Activated T-cell treated with anti-CD3 and anti-CD28 coated beads for 4 hours (primary cell): ENCODE data around the gene FIG4.
"Not testable (repeated sequence)": the region's sequence is repeated elsewhere in the genome, so short reads cannot be mapped to it uniquely, and the experiment has no call there.

ENCODE experiments used
- DNase-seq: peaks from one replicate; pipeline ENCODE4 v3.0.0-alpha.2; 2020

Gene FIG4

DNA sequence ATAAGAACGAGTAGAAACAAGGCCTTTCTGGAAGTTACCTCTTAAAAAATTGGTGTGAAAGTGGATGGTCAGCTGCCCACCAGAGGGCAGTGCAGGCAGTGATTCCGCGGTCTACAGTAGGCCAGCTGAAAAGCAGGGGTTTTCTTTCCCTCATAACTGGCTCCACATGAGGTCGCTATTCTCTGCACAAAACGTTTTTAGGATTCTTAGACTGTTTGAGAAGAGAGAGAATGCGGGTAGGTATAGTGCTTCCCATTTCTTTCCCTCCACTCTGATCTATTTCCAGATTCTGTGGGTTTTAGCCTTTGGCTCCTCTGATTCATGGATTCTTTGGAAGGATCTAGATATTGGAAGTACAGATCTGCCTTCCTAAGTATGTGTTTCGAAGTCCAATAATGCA is 14.2 kb downstream of the FIG4 start:
- DNase-seq = peak; percentile 56

DNA sequence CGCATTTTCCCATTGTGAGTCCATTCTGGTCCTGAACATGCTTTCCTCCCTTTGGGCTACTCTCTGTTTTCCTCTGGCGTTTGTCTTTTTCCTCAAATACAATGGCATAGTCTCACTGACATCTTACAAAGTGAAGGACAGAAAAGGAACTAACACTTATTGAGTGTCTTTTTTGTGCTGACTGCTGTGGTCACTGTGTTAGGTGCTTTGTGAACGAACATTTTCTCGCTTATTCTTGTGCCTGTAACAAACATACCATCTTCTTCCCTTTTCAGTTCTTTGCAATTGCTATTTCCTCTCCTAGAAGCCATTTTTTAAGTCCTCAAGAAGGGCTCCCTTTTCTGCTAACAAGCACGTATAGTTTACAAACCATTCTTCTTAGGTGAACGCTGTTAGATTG is 15.4 kb downstream of the FIG4 start:
- no peak for DNase-seq

GRCh38 chr6:109708099-109708498 is 17.0 kb downstream of the FIG4 start:
- DNase-seq = not testable (repeated sequence)

- no peak for DNase-seq
Measured at GRCh38 chr6:109713097-109713496, 22.0 kb downstream of the FIG4 start.

GRCh38 chr6:109714166-109714565 is 23.1 kb downstream of the FIG4 start:
- no peak for DNase-seq

GRCh38 chr6:109714611-109715010 is 23.5 kb downstream of the FIG4 start:
- DNase-seq = no peak

- no peak for DNase-seq
Measured at GRCh38 chr6:109715616-109716015, 24.5 kb downstream of the FIG4 start.

DNA sequence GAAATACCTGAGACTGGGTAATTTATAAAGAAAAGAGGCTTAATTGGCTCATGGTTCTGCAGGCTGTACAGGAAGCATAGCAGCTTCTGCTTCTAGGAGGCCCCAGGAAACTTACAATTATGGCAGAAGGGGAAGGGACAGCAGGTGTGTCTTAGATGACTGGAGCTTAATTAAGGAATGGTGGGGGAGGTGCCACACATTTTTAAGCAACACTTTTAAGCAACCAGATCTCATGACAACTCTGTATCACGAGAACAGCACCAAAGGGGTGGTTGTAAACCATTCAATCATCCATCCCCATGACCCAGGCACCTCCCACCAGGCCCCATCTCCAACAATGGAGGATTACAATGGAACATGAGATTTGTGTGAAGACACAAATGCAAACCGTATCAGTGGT is 26.9 kb downstream of the FIG4 start:
- no peak for DNase-seq

DNA sequence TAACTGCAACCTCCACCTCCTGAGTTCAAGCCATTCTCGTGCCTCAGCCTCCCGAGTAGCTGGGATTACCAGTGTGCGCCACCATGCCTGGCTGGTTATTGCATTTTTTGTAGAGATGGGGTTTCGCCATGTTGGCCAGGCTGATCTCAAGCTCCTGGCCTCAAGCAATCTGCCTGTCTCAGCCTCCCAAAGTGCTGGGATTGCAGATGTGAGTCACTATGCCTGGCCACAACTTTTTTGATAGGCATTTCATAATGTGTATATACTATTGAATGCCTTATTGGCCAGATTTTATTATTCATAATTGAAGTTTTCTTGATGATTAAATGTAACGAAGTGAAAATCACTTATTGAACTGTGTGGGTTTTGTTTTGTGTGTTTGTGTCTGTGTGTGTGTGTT is 27.9 kb downstream of the FIG4 start:
- no peak for DNase-seq

- DNase-seq = no peak
Measured at GRCh38 chr6:109720311-109720710, 29.2 kb downstream of the FIG4 start.

GRCh38 chr6:109722011-109722410 is 30.9 kb downstream of the FIG4 start:
- no peak for DNase-seq

- no peak for DNase-seq
Measured at GRCh38 chr6:109722564-109723254, 31.6 kb downstream of the FIG4 start.

GRCh38 chr6:109725250-109725649 is 34.2 kb downstream of the FIG4 start:
- DNase-seq = not testable (repeated sequence)

DNA sequence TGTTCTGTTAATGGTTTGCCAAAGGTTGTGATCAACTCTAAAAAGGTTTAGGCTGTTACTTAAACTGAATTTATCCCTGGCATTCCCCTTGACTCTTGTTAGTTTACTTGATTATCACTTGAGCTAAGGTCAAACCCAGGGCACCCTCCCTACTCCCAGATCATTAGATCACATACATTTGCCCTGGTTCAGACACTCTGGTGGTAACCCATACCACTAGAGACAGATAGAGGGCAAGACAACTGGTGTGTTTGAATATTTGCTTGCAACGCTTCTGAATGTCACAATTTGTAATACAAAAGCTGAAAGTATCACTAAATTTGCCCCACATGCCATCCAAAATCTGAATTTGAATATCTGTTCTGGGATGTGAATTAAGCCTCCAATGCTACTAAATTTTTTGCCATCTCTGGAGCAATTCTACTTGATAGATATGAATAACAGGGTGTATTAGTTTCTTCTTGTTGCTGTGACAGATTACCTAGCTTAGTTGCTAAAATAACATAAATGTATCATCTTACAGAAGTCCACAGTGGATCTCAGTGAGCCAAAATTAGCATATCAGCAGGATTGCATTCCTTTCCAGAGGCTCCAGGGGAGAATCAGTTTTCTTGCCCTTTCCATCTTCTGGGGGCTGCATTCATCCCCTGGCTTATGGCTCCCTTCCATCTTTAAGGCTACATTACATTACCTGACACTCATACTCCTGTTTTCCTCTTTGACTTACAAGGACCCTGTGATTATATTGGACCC is 45.4 kb downstream of the FIG4 start:
- no peak for DNase-seq

DNA sequence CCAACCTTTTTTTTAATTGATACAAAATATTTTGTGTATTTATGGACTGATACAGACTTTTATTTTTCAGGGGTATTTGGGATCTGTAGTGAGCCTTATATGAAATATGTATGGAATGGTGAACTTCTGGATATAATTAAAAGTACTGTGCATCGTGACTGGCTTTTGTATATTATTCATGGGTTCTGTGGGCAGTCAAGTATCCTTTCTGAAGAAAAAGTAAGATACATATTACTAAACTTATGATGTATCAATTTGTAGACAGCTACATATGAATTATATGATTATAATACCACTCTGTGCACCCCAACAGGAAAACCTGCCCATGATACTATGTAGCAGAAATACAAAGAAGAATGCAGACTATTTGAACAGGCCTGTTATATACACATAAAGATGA is 47.2 kb downstream of the FIG4 start:
- DNase-seq = no peak

- no peak for DNase-seq
Measured at GRCh38 chr6:109738667-109739066, 47.6 kb downstream of the FIG4 start.

DNA sequence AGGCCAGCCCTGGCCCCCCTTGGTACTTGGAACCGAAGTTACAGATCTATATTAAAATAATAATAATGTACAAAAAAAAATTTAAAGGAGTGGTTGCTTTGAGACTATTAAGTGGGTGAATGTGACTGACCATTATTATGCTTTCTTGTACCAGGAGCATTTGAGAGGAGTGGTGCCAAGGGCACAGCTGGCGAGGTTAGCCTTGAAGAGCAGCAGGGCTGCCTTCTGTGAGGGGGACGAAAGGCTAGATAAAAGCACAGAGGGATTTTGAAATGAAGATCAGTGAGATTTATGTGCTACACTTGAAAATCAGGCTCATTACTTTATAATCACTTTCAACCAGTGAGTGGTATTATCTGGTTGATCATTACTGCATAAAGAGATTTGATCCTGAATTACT is 48.6 kb downstream of the FIG4 start:
- no peak for DNase-seq

DNA sequence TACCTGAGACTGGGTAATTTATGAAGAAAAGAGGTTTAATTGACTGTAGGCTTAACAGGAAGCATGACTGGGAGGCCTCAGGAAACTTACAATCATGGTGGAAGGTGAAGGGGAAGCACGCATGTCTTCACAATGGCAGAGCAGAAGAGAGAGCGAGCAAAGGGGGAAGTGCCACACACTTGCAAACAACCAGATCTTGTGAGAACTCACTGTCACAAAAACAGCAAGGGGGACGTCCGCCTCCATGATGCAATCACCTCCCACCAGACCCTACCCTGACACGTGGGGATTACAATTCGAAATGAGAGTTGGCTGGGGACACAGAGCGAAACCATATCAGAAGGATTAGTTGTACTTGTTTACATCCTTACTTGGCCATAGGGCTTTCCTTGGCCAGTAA is 49.7 kb downstream of the FIG4 start:
- DNase-seq = no peak

DNA sequence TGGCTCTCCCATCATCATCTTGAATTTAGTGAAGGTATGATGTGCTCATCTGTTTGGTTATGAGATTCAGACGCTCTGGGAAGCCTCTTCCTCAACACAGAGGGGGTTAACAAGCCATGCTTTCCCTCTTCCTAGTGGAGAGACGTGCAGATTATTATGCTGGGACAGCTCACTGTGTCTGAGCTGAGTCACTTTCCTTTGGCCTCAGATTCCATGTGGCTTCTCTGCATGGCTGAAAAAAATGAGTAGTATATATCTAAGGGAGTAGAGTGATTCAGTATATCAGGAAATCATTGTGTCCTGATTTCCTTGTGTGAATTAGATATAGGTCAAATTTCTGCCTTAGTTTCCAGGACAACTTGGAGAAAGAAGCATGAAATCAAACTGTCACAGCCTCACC is 52.6 kb downstream of the FIG4 start:
- no peak for DNase-seq

GRCh38 chr6:109744779-109745178 is 53.7 kb downstream of the FIG4 start:
- DNase-seq = not testable (repeated sequence)

GRCh38 chr6:109747221-109747620 is 56.1 kb downstream of the FIG4 start:
- DNase-seq = no peak

- no peak for DNase-seq
Measured at GRCh38 chr6:109759098-109759955, 68.2 kb downstream of the FIG4 start.

GRCh38 chr6:109760208-109760607 is 69.1 kb downstream of the FIG4 start:
- DNase-seq = no peak

DNA sequence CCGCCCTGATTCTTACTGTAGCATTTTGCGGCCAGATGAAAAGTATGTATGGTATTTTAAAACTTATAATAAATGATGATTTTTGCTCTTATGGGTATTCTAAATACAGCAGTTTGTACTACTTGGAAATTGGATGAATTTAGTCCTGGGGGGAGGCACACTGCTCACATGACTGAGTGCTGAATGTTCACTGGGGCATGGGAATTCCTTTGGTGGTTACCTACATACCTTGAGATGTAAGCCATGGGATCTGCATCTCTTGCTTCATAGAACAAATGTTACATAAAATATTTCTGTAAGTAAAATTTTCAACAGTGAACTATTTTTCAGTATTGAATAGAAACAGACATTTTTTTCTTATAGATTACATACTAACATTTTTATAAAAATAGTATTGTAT is 71.1 kb downstream of the FIG4 start:
- no peak for DNase-seq
